Glomerular visceral epithelial cell (primary cell): ENCODE results near the gene SALL1.

ENCODE experiments used
- DNase-seq: peaks from one replicate; pipeline ENCODE4 v3.0.0-alpha.2; 2016; ENCODE audit errors: extremely low spot score

SALL1 gene

GRCh38 chr16:51150888-51151320, at the start of gene SALL1:
Gene SALL1, minus strand, starts transcription at chr16:51151270. Its CDS starts 29 bp downstream, at chr16:51151241.
- peak; percentile 7 for DNase-seq

GRCh38 chr16:51200793-51201192, 49.7 kb upstream of the SALL1 start:
- no peak for DNase-seq

- DNase-seq: no peak
These were observed 47.1 kb upstream of the SALL1 start for GRCh38 chr16:51197953-51198748.

GRCh38 chr16:51193879-51194278, 42.8 kb upstream of the SALL1 start:
- no peak for DNase-seq

- no peak for DNase-seq
These were observed 33.8 kb upstream of the SALL1 start for GRCh38 chr16:51184702-51185433.

GRCh38 chr16:51181503-51181811, 30.4 kb upstream of the SALL1 start:
- no peak for DNase-seq

GRCh38 chr16:51180719-51181502, 29.8 kb upstream of the SALL1 start:
- no peak for DNase-seq

- no peak for DNase-seq
These were observed 24.0 kb upstream of the SALL1 start for GRCh38 chr16:51175081-51175480.

GRCh38 chr16:51172368-51172767, 21.3 kb upstream of the SALL1 start:
- DNase-seq: no peak

GRCh38 chr16:51168755-51169154, 17.7 kb upstream of the SALL1 start:
- DNase-seq: no peak

- DNase-seq: no peak
These were observed 16.3 kb upstream of the SALL1 start for GRCh38 chr16:51167170-51167895.

GRCh38 chr16:51166541-51166940, 15.5 kb upstream of the SALL1 start:
- no peak for DNase-seq

GRCh38 chr16:51166091-51166490, 15.0 kb upstream of the SALL1 start:
- DNase-seq: no peak

- no peak for DNase-seq
These were observed 14.0 kb upstream of the SALL1 start for GRCh38 chr16:51165043-51165442.

- no peak for DNase-seq
These were observed 13.5 kb upstream of the SALL1 start for GRCh38 chr16:51164574-51164973.

- DNase-seq: no peak
These were observed 13.0 kb upstream of the SALL1 start for GRCh38 chr16:51163894-51164566.

- no peak for DNase-seq
These were observed 12.3 kb upstream of the SALL1 start for GRCh38 chr16:51163366-51163765.

GRCh38 chr16:51161440-51162195, 10.5 kb upstream of the SALL1 start:
- peak; percentile 4 for DNase-seq

- DNase-seq: no peak
These were observed 8.8 kb upstream of the SALL1 start for GRCh38 chr16:51159865-51160264.

- no peak for DNase-seq
These were observed 8.2 kb upstream of the SALL1 start for GRCh38 chr16:51159296-51159695.

- DNase-seq: no peak
These were observed 6.6 kb upstream of the SALL1 start for GRCh38 chr16:51157698-51158097.
